ENCODE data around the gene EME1. TPM values are rescaled to one million over a fixed set of nuclear protein-coding genes. Genes with fewer than 3 reads are reported as not detected.

EME1 gene
- polyA plus RNA-seq, 1 of the 3 experiments (the other 2 are of a cell fraction) = 16.9 TPM

GRCh38 chr17:50339381-50339780, 33.6 kb upstream of the EME1 start (continued):
- TF ChIP-seq USF2 (IDR thresholded peaks at IDR 0.05; ENCODE audit: borderline replicate concordance, low read depth, low read length) (no peak), TCF12 (IDR thresholded peaks at IDR 0.05) (no peak), GABPA (IDR thresholded peaks at IDR 0.05; ENCODE audit: low read depth) (no peak), NRF1 (IDR thresholded peaks at IDR 0.05; ENCODE audit: low read depth, low read length) (no peak), MXI1 (IDR thresholded peaks at IDR 0.05; ENCODE audit: low read depth, low read length) (no peak), TAF1 (IDR thresholded peaks at IDR 0.05; ENCODE audit: borderline replicate concordance, low read depth, low read length) (no peak), GATA2 (CRISPR knock-in tag; IDR thresholded peaks at IDR 0.05) (no peak), SIN3A (IDR thresholded peaks at IDR 0.05; ENCODE audit: borderline replicate concordance, low read depth, low read length) (no peak), RAD21 (IDR thresholded peaks at IDR 0.05; ENCODE audit: low read length) (no peak), RXRA (IDR thresholded peaks at IDR 0.05; ENCODE audit: borderline replicate concordance, low read depth) (no peak)

- Histone ChIP-seq H3K27ac (ENCODE audit: low read depth in 2 of 2, low read length in 1 of 2) (no peak overlapping the region), H3K36me3 (replicated peaks in 1 of 2; ENCODE audit: control insufficient read depth in 1 of 2, insufficient read depth in 2 of 2, low read length in 1 of 2) (no peaks in the 10 kb centered on the region), H3K9me3 (no peaks in the 10 kb centered on the region), H3K4me3 (ENCODE audit: low read depth in 2 of 2, low read length in 1 of 2) (no peak overlapping the region), H3K79me2 (ENCODE audit: insufficient read depth) (peaks cover 36% of the 10 kb centered on the region), H3K4me1 (ENCODE audit: control insufficient read depth in 1 of 2, insufficient read depth in 2 of 2, low read depth in 1 of 2, low read length in 1 of 2) (peaks cover 11 to 20% of the 10 kb centered on the region in 2 experiments; a peak in 3 of 4 replicates), H3K4me2 (peak overlapping the region; percentile 99; the same call in 1 of the 2 replicates), H3K27me3 (ENCODE audit: insufficient read depth) (no peaks in the 10 kb centered on the region), H3K9me2 (no peaks in the 10 kb centered on the region), H2AFZ (ENCODE audit: low read depth) (no peak overlapping the region), H3F3A (replicated peaks; ENCODE audit: insufficient read depth) (peaks cover 9% of the 10 kb centered on the region), H3K9ac (no peak overlapping the region), H4K20me1 (ENCODE audit: insufficient read depth) (no peaks in the 10 kb centered on the region)
- ChIA-PET CTCF (interaction anchor here (0.6 to 2.3 kb wide), 4 partner anchors 17 to 788 kb away, joined by 3 to 6 read pairs (median 4); no protein-coding TSS in a partner anchor), POLR2A (interaction anchor here (1.0 to 3.0 kb wide), 3 partner anchors 10 to 21 kb away, joined by 3 to 18 read pairs (median 5); no protein-coding TSS in a partner anchor)
- 83% methylated on average over 10 of the region's 13 CpGs for WGBS (ENCODE audit: low lambda C conversion rate)
- peak; percentile 39 for DNase-seq
- TF ChIP-seq, protein P1, sequence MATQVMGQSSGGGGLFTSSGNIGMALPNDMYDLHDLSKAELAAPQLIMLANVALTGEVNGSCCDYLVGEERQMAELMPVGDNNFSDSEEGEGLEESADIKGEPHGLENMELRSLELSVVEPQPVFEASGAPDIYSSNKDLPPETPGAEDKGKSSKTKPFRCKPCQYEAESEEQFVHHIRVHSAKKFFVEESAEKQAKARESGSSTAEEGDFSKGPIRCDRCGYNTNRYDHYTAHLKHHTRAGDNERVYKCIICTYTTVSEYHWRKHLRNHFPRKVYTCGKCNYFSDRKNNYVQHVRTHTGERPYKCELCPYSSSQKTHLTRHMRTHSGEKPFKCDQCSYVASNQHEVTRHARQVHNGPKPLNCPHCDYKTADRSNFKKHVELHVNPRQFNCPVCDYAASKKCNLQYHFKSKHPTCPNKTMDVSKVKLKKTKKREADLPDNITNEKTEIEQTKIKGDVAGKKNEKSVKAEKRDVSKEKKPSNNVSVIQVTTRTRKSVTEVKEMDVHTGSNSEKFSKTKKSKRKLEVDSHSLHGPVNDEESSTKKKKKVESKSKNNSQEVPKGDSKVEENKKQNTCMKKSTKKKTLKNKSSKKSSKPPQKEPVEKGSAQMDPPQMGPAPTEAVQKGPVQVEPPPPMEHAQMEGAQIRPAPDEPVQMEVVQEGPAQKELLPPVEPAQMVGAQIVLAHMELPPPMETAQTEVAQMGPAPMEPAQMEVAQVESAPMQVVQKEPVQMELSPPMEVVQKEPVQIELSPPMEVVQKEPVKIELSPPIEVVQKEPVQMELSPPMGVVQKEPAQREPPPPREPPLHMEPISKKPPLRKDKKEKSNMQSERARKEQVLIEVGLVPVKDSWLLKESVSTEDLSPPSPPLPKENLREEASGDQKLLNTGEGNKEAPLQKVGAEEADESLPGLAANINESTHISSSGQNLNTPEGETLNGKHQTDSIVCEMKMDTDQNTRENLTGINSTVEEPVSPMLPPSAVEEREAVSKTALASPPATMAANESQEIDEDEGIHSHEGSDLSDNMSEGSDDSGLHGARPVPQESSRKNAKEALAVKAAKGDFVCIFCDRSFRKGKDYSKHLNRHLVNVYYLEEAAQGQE (IDR thresholded peaks at IDR 0.05; ENCODE audit: low read depth, low read length) = no peak
- TF ChIP-seq CTCF (IDR thresholded peaks at IDR 0.05) = no peak
- TF ChIP-seq MEF2A (IDR thresholded peaks at IDR 0.05; ENCODE audit: borderline replicate concordance, low read depth) = no peak
- no peak for TF ChIP-seq CHD2 (IDR thresholded peaks at IDR 0.05; ENCODE audit: low read length, partially characterized antibody)
- no peak for TF ChIP-seq MXI1 (IDR thresholded peaks at IDR 0.05; ENCODE audit: low read depth, low read length)
- no peak for TF ChIP-seq FOXM1 (IDR thresholded peaks at IDR 0.05; ENCODE audit: low read depth)
- TF ChIP-seq, protein P2, sequence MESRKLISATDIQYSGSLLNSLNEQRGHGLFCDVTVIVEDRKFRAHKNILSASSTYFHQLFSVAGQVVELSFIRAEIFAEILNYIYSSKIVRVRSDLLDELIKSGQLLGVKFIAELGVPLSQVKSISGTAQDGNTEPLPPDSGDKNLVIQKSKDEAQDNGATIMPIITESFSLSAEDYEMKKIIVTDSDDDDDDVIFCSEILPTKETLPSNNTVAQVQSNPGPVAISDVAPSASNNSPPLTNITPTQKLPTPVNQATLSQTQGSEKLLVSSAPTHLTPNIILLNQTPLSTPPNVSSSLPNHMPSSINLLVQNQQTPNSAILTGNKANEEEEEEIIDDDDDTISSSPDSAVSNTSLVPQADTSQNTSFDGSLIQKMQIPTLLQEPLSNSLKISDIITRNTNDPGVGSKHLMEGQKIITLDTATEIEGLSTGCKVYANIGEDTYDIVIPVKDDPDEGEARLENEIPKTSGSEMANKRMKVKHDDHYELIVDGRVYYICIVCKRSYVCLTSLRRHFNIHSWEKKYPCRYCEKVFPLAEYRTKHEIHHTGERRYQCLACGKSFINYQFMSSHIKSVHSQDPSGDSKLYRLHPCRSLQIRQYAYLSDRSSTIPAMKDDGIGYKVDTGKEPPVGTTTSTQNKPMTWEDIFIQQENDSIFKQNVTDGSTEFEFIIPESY (IDR thresholded peaks at IDR 0.05; ENCODE audit: borderline replicate concordance, low read depth) = no peak
- TF ChIP-seq SMC3 (IDR thresholded peaks at IDR 0.05; ENCODE audit: low read depth, low read length) = no peak
- TF ChIP-seq FOXJ3 (CRISPR knock-in tag; IDR thresholded peaks at IDR 0.05) = no peak
- no peak for TF ChIP-seq GATA2 (CRISPR knock-in tag; IDR thresholded peaks at IDR 0.05)
- TF ChIP-seq RXRA (IDR thresholded peaks at IDR 0.05; ENCODE audit: borderline replicate concordance, low read depth) = no peak
- TF ChIP-seq TEAD4 (IDR thresholded peaks at IDR 0.05; ENCODE audit: borderline replicate concordance, insufficient read depth) = no peak
- TF ChIP-seq RCOR1 (IDR thresholded peaks at IDR 0.05; ENCODE audit: low read length) = no peak
- no peak for TF ChIP-seq TCF12 (IDR thresholded peaks at IDR 0.05)
- no peak for TF ChIP-seq EP300 (IDR thresholded peaks at IDR 0.05; ENCODE audit: borderline replicate concordance in 1 of 2, low read depth in 1 of 2, low read length in 1 of 2)
- TF ChIP-seq RAD21 (IDR thresholded peaks at IDR 0.05; ENCODE audit: low read length) = no peak
- TF ChIP-seq ELF1 (IDR thresholded peaks at IDR 0.05) = no peak
Observed at GRCh38 chr17:50344731-50345365, 28.2 kb upstream of the EME1 start.
